K562 (cell line): ENCODE data around the gene CISD3. TPM values are rescaled to one million over a fixed set of nuclear protein-coding genes. Genes with fewer than 3 reads are reported as not detected.

Experiments
- BDP1 ChIP-seq: IDR thresholded peaks from 3 replicates; pipeline ENCODE4 v1.6.1; 2011; ENCODE audit not compliant: insufficient read length, insufficient read depth
- CHCHD3 ChIP-seq: fragments of 250-450 bp; sonication (Bioruptor Pico); IDR thresholded peaks from 2 replicates; pipeline ENCODE4 v2.1.2; 2022; ENCODE audit warnings: mild to moderate bottlenecking
- ESRRA ChIP-seq: fragments of 450-650 bp; IDR thresholded peaks from 2 replicates; pipeline ENCODE4 v1.6.1; 2014; ENCODE audit warnings: low read depth, mild to moderate bottlenecking, moderate library complexity, borderline replicate concordance
- ETV1 ChIP-seq: fragments of 450-650 bp; conservative IDR thresholded peaks from 2 replicates; pipeline ENCODE4 v1.6.1; 2016; ENCODE audit warnings: missing genetic modification characterization, control low read depth, low read depth, missing compliant biosample characterization
- FUS ChIP-seq: fragments of 200-400 bp; formaldehyde crosslinking; optimal IDR thresholded peaks from 2 replicates; pipeline ENCODE3; 2017; ENCODE audit warnings: low read depth, low read length
- MEIS2 ChIP-seq: fragments of 450-650 bp; IDR thresholded peaks from 2 replicates; pipeline ENCODE4 v1.6.1; 2014; ENCODE audit warnings: mild to moderate bottlenecking; ENCODE audit not compliant: partially characterized antibody
- NR2F6 ChIP-seq: fragments of 450-650 bp; formaldehyde crosslinking; IDR thresholded peaks from 2 replicates; pipeline ENCODE4 v1.4.0; 2020; ENCODE audit warnings: mild to moderate bottlenecking
- PURB ChIP-seq: sonication (generic); formaldehyde crosslinking; IDR thresholded peaks from 2 replicates; pipeline ENCODE4 v1.9.0; 2021; ENCODE audit warnings: low read depth, mild to moderate bottlenecking, missing genetic modification reagents
- RBM25 ChIP-seq: fragments of 200-400 bp; formaldehyde crosslinking; IDR thresholded peaks from 2 replicates; pipeline ENCODE4 v1.6.1; 2018; ENCODE audit warnings: low read length, low read depth, moderate library complexity; ENCODE audit not compliant: severe bottlenecking
- SMAD3 ChIP-seq: fragments of 450-650 bp; formaldehyde crosslinking; conservative IDR thresholded peaks from 2 replicates; pipeline ENCODE4 v1.4.0; 2020; ENCODE audit warnings: mild to moderate bottlenecking
- ZFP30 ChIP-seq: fragments of 250-450 bp; sonication (Bioruptor Pico); IDR thresholded peaks from 2 replicates; pipeline ENCODE4 v1.8.0; 2022; ENCODE audit warnings: moderate library complexity, mild to moderate bottlenecking, inconsistent platforms, borderline replicate concordance
- ZNF175 ChIP-seq: fragments of 200-800 bp; sonication (Bioruptor generic); IDR thresholded peaks from 2 replicates; pipeline ENCODE4 v1.6.1; 2016; ENCODE audit warnings: low read depth, mild to moderate bottlenecking, missing genetic modification characterization, missing compliant biosample characterization
- ZNF316 ChIP-seq: fragments of 450-650 bp; IDR thresholded peaks from 2 replicates; pipeline ENCODE4 v1.6.1; 2016
- polyA plus RNA-seq, 8 experiments: library from polyadenylated mRNA; depleted of rRNA in 4 of 8; stranded (reverse) in 5 of 8; unstranded in 3 of 8; fragments of >200 nt; fragmentation: Nextera tagmentation in 2 of 8; fragmentation: Illumina TruSeq in 1 of 8; extraction: Ambion mirVana in 2 of 8; extraction: Trizol in 1 of 8; gene quantifications; 2 replicates each; pipeline versions ENCODE4 v1.2.1 to v1.2.3, GENCODE V29; 2011 to 2014; ENCODE audit warnings: inconsistent platforms in 1 of 8, missing spikeins in 1 of 8
- total RNA-seq, 7 experiments: library from RNA; depleted of rRNA in 6 of 7; stranded (reverse); fragments of >200 nt in 6 of 7; fragmentation: Illumina TruSeq in 2 of 7; extraction: Trizol in 2 of 7; gene quantifications; 2 replicates each; pipeline versions ENCODE4 v1.2.1 to v1.2.3, GENCODE V29; 2011 to 2021; ENCODE audit warnings: low replicate concordance in 1 of 7
- TF ChIP-seq, protein P1 (sequence below): sonication (generic); formaldehyde crosslinking; IDR thresholded peaks from 2 replicates; pipeline ENCODE4 v1.8.0; 2022; ENCODE audit warnings: mild to moderate bottlenecking, missing genetic modification reagents, borderline replicate concordance
- TF ChIP-seq, protein P2 (sequence below): fragments of 450-650 bp; IDR thresholded peaks from 2 replicates; pipeline ENCODE4 v1.6.1; 2016; ENCODE audit warnings: low read depth
- TF ChIP-seq, protein P3 (sequence below): fragments of 450-650 bp; conservative IDR thresholded peaks from 2 replicates; pipeline ENCODE4 v1.6.1; 2016; ENCODE audit warnings: missing genetic modification characterization, low read depth, mild to moderate bottlenecking, control low read depth, missing compliant biosample characterization

The CISD3 gene
- total and polyA plus RNA-seq, 9 of the 15 experiments (the other 6 are each of a cell fraction or from before 2014, with no cell fraction given), result 5.0 to 60.7 (median 15.7) TPM

DNA sequence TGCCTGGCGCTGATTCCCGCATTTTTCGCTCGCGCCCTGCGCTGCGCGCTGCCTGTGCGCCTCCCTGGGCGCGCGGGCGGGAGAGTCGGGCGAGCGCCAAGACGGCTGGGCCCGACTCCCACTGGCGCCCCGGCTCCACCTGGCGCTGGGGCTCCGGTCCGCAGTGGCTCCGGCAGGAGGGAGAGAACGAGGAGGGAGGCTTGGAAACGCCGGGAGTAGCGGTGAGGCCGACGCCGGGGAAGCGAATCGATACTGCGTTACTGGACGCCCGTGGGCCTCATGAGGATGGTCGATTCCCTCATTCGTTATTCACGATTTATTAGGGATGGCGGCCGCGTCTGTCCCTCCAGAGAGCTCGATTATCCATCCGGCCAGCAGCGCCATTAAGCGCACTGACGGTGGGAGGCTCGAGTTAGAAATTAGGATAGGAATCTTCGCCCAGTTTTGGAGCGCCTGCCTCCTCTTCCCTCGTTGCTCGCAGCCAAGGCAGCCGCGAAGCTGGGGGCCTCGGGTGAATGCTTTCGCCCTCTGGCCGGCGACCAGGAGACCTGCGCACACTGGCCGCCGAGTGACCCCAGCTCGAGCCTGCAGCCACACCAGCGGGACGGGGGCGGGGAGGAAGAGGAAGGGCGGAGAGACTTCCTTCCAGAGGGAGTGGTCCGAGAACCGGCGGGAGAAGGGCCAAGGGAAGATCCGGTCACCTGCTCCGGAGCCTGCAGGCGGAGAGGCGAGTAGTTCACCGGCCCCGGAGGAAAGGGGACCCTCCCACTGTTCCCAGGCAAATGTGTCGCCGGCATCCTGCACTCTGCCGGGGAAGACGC lies 19.3 kb downstream of the CISD3 start (continued):
- TF ChIP-seq, protein P1, sequence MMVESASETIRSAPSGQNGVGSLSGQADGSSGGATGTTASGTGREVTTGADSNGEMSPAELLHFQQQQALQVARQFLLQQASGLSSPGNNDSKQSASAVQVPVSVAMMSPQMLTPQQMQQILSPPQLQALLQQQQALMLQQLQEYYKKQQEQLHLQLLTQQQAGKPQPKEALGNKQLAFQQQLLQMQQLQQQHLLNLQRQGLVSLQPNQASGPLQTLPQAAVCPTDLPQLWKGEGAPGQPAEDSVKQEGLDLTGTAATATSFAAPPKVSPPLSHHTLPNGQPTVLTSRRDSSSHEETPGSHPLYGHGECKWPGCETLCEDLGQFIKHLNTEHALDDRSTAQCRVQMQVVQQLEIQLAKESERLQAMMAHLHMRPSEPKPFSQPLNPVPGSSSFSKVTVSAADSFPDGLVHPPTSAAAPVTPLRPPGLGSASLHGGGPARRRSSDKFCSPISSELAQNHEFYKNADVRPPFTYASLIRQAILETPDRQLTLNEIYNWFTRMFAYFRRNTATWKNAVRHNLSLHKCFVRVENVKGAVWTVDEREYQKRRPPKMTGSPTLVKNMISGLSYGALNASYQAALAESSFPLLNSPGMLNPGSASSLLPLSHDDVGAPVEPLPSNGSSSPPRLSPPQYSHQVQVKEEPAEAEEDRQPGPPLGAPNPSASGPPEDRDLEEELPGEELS (CRISPR knock-in tag), result no peak
- TF ChIP-seq, protein P2, sequence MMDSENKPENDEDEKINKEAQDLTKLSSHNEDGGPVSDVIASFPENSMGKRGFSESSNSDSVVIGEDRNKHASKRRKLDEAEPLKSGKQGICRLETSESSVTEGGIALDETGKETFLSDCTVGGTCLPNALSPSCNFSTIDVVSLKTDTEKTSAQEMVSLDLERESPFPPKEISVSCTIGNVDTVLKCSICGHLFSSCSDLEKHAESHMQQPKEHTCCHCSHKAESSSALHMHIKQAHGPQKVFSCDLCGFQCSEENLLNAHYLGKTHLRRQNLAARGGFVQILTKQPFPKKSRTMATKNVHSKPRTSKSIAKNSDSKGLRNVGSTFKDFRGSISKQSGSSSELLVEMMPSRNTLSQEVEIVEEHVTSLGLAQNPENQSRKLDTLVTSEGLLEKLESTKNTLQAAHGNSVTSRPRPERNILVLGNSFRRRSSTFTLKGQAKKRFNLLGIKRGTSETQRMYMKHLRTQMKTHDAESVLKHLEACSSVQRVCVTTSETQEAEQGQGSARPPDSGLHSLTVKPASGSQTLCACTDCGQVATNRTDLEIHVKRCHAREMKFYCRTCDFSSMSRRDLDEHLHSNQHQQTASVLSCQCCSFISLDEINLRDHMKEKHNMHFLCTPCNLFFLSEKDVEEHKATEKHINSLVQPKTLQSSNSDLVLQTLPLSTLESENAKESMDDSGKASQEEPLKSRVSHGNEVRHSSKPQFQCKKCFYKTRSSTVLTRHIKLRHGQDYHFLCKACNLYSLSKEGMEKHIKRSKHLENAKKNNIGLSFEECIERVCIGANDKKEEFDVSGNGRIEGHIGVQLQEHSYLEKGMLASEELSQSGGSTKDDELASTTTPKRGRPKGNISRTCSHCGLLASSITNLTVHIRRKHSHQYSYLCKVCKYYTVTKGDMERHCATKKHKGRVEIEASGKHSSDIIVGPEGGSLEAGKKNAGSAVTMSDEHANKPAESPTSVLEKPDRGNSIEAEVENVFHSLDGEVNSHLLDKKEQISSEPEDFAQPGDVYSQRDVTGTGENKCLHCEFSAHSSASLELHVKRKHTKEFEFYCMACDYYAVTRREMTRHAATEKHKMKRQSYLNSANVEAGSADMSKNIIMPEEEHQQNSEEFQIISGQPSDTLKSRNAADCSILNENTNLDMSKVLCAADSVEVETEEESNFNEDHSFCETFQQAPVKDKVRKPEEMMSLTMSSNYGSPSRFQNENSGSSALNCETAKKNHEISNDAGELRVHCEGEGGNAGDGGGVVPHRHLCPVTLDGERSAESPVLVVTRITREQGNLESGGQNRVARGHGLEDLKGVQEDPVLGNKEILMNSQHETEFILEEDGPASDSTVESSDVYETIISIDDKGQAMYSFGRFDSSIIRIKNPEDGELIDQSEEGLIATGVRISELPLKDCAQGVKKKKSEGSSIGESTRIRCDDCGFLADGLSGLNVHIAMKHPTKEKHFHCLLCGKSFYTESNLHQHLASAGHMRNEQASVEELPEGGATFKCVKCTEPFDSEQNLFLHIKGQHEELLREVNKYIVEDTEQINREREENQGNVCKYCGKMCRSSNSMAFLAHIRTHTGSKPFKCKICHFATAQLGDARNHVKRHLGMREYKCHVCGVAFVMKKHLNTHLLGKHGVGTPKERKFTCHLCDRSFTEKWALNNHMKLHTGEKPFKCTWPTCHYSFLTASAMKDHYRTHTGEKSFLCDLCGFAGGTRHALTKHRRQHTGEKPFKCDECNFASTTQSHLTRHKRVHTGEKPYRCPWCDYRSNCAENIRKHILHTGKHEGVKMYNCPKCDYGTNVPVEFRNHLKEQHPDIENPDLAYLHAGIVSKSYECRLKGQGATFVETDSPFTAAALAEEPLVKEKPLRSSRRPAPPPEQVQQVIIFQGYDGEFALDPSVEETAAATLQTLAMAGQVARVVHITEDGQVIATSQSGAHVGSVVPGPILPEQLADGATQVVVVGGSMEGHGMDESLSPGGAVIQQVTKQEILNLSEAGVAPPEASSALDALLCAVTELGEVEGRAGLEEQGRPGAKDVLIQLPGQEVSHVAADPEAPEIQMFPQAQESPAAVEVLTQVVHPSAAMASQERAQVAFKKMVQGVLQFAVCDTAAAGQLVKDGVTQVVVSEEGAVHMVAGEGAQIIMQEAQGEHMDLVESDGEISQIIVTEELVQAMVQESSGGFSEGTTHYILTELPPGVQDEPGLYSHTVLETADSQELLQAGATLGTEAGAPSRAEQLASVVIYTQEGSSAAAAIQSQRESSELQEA, result no peak
- TF ChIP-seq ZNF175 (CRISPR knock-in tag) (no peak), FUS (no peak), RBM25 (no peak), NR2F6 (no peak), MEIS2 (no peak), CHCHD3 (no peak), SMAD3 (CRISPR knock-in tag) (no peak), ZFP30 (no peak), ETV1 (tag) (peak; percentile 94), PURB (no peak), ZNF316 (no peak), BDP1 (no peak), ESRRA (peak; percentile 37; the same call in 1 of the 2 replicates)
- TF ChIP-seq, protein P3, sequence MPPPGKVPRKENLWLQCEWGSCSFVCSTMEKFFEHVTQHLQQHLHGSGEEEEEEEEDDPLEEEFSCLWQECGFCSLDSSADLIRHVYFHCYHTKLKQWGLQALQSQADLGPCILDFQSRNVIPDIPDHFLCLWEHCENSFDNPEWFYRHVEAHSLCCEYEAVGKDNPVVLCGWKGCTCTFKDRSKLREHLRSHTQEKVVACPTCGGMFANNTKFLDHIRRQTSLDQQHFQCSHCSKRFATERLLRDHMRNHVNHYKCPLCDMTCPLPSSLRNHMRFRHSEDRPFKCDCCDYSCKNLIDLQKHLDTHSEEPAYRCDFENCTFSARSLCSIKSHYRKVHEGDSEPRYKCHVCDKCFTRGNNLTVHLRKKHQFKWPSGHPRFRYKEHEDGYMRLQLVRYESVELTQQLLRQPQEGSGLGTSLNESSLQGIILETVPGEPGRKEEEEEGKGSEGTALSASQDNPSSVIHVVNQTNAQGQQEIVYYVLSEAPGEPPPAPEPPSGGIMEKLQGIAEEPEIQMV (tag), result no peak
